Activated CD4-positive, alpha-beta memory T cell treated with anti-CD3 and anti-CD28 coated beads, Interleukin-2, amount 10 ng/mL, durations not matched to agents 7 days and 5 days (primary cell): ENCODE results near the gene POU2F2. TPM values are rescaled to one million over a fixed set of nuclear protein-coding genes. Genes with fewer than 3 reads are reported as not detected.

Source experiments
- CTCF ChIA-PET: fragments of 350-600 bp; sonication (Branson Sonifier 250); formaldehyde crosslinking; loops from one replicate; lab custom pipeline; 2021; ENCODE audit warnings: antibody characterized with exemption, inconsistent platforms; lab: Charles Lee
- POLR2A ChIA-PET: fragments of 350-600 bp; sonication (Branson Sonifier 250); formaldehyde crosslinking; loops from one replicate; lab custom pipeline; 2021; ENCODE audit warnings: antibody characterized with exemption; lab: Charles Lee
- DNase-seq: peaks from one replicate; pipeline ENCODE4 v3.0.0-alpha.2; 2020
- H3K27ac Mint-ChIP-seq: one replicate; pipeline ENCODE4 v1.8.0; 2021; ENCODE audit warnings: mild to moderate bottlenecking, mixed read lengths
- H3K27me3 Mint-ChIP-seq: one replicate; pipeline ENCODE4 v1.8.0; 2021; ENCODE audit warnings: mixed read lengths
- H3K36me3 Mint-ChIP-seq: one replicate; pipeline ENCODE4 v1.8.0; 2021; ENCODE audit warnings: low read depth, mixed read lengths
- H3K4me1 Mint-ChIP-seq: one replicate; pipeline ENCODE4 v1.8.0; 2021; ENCODE audit warnings: mixed read lengths
- H3K4me3 Mint-ChIP-seq: one replicate; pipeline ENCODE4 v1.8.0; 2021; ENCODE audit warnings: mild to moderate bottlenecking, mixed read lengths
- H3K9me3 Mint-ChIP-seq: one replicate; pipeline ENCODE4 v1.8.0; 2021; ENCODE audit warnings: mixed read lengths
- total RNA-seq, 2 experiments: library from RNA; stranded (reverse); gene quantifications; one replicate each; pipeline ENCODE4 v1.2.3, GENCODE V29; 2021

POU2F2 gene
- total RNA-seq, 2 experiments from 2014 or later, result 31.3 to 35.8 TPM

GRCh38 chr19:42068756-42069571 lies 63.3 kb downstream of the POU2F2 start:
- POLR2A ChIA-PET, result interaction anchor here (1.1 kb wide), 1 partner anchor 205 kb away, joined by 4 read pairs; no protein-coding TSS in a partner anchor
- Mint-ChIP-seq H3K36me3 (no peaks in the 10 kb centered on the region), H3K4me1 (no peaks in the 10 kb centered on the region), H3K9me3 (no peaks in the 10 kb centered on the region), H3K27me3 (peaks cover 7% of the 10 kb centered on the region), H3K27ac (no peak overlapping the region), H3K4me3 (no peak overlapping the region)
- no peak for DNase-seq
- CTCF ChIA-PET, result no interaction called here

- Mint-ChIP-seq H3K4me1 (no peaks in the 10 kb centered on the region), H3K9me3 (no peaks in the 10 kb centered on the region), H3K27ac (no peak overlapping the region), H3K27me3 (peaks cover 7% of the 10 kb centered on the region), H3K36me3 (no peaks in the 10 kb centered on the region), H3K4me3 (no peak overlapping the region)
- CTCF ChIA-PET, result no interaction called here
- POLR2A ChIA-PET, result interaction anchor here (1.1 kb wide), 1 partner anchor 205 kb away, joined by 4 read pairs; no protein-coding TSS in a partner anchor
- DNase-seq, result no peak
These were observed 63.9 kb downstream of the POU2F2 start for GRCh38 chr19:42068361-42068755.

- CTCF ChIA-PET, result interaction anchor here (0.6 kb wide), 1 partner anchor 277 kb away, joined by 3 read pairs; no protein-coding TSS in a partner anchor
- no peak for DNase-seq
- Mint-ChIP-seq H3K4me3 (no peak overlapping the region), H3K36me3 (no peaks in the 10 kb centered on the region), H3K9me3 (no peaks in the 10 kb centered on the region), H3K27me3 (peaks cover 7% of the 10 kb centered on the region), H3K4me1 (no peaks in the 10 kb centered on the region), H3K27ac (no peak overlapping the region)
- POLR2A ChIA-PET, result interaction anchor here (1.0 to 1.1 kb wide), 2 partner anchors 9 to 175 kb away, joined by 3 to 5 read pairs; partner anchors contain the start of genes GSK3A and ZNF574
These were observed 64.8 kb downstream of the POU2F2 start for GRCh38 chr19:42067315-42067888.

GRCh38 chr19:42066075-42066754 lies 66.0 kb downstream of the POU2F2 start:
- Mint-ChIP-seq H3K4me1 (no peaks in the 10 kb centered on the region), H3K27me3 (peaks cover 4% of the 10 kb centered on the region), H3K36me3 (no peaks in the 10 kb centered on the region), H3K9me3 (no peaks in the 10 kb centered on the region), H3K4me3 (no peak overlapping the region), H3K27ac (no peak overlapping the region)
- peak; percentile 45 for DNase-seq
- POLR2A ChIA-PET, result interaction anchor here (1.0 to 1.2 kb wide), 3 partner anchors 11 to 176 kb away, joined by 3 to 5 read pairs (median 3); partner anchors contain the start of genes GSK3A and ZNF574
- CTCF ChIA-PET, result no interaction called here

- CTCF ChIA-PET, result no interaction called here
- Mint-ChIP-seq H3K27me3 (peaks cover 2% of the 10 kb centered on the region), H3K27ac (no peak overlapping the region), H3K4me3 (no peak overlapping the region), H3K36me3 (no peaks in the 10 kb centered on the region), H3K4me1 (no peaks in the 10 kb centered on the region), H3K9me3 (no peaks in the 10 kb centered on the region)
- POLR2A ChIA-PET, result interaction anchor here (1.2 kb wide), 1 partner anchor 16 kb away, joined by 3 read pairs; no protein-coding TSS in a partner anchor
- DNase-seq, result no peak
These were observed 66.7 kb downstream of the POU2F2 start for GRCh38 chr19:42065511-42065910.

- Mint-ChIP-seq H3K36me3 (no peaks in the 10 kb centered on the region), H3K4me3 (no peak overlapping the region), H3K4me1 (no peaks in the 10 kb centered on the region), H3K27ac (no peak overlapping the region), H3K27me3 (no peaks in the 10 kb centered on the region), H3K9me3 (no peaks in the 10 kb centered on the region)
- no peak for DNase-seq
- POLR2A ChIA-PET, result interaction anchor here (1.2 kb wide), 1 partner anchor 16 kb away, joined by 3 read pairs; no protein-coding TSS in a partner anchor
- CTCF ChIA-PET, result no interaction called here
These were observed 67.2 kb downstream of the POU2F2 start for GRCh38 chr19:42065051-42065450.

GRCh38 chr19:42064432-42064831 lies 67.8 kb downstream of the POU2F2 start:
- ChIA-PET CTCF (no interaction called here), POLR2A (no interaction called here)
- Mint-ChIP-seq H3K36me3 (no peaks in the 10 kb centered on the region), H3K9me3 (no peaks in the 10 kb centered on the region), H3K27me3 (peaks cover 4% of the 10 kb centered on the region), H3K4me1 (no peaks in the 10 kb centered on the region), H3K27ac (no peak overlapping the region), H3K4me3 (no peak overlapping the region)
- DNase-seq, result no peak

- no peaks in the 10 kb centered on the region for H3K9me3 Mint-ChIP-seq
- H3K27ac Mint-ChIP-seq, result no peak overlapping the region
- CTCF ChIA-PET, result no interaction called here
- no peak for DNase-seq
- H3K27me3 Mint-ChIP-seq, result peaks cover 4% of the 10 kb centered on the region
- POLR2A ChIA-PET, result no interaction called here
- H3K4me1 Mint-ChIP-seq, result no peaks in the 10 kb centered on the region
- H3K4me3 Mint-ChIP-seq, result no peak overlapping the region
- H3K36me3 Mint-ChIP-seq, result no peaks in the 10 kb centered on the region
These were observed 69.9 kb downstream of the POU2F2 start for GRCh38 chr19:42062381-42062780.

GRCh38 chr19:42060117-42060516 lies 72.1 kb downstream of the POU2F2 start:
- POLR2A ChIA-PET, result interaction anchor here (1.0 kb wide), 1 partner anchor 9 kb away, joined by 3 read pairs; no protein-coding TSS in a partner anchor
- Mint-ChIP-seq H3K27ac (no peak overlapping the region), H3K4me3 (no peak overlapping the region), H3K36me3 (no peaks in the 10 kb centered on the region), H3K9me3 (no peaks in the 10 kb centered on the region), H3K27me3 (peaks cover 4% of the 10 kb centered on the region), H3K4me1 (no peaks in the 10 kb centered on the region)
- no peak for DNase-seq
- CTCF ChIA-PET, result interaction anchor here (0.7 kb wide), 1 partner anchor 116 kb away, joined by 3 read pairs; no protein-coding TSS in a partner anchor

GRCh38 chr19:42059196-42059595 lies 73.0 kb downstream of the POU2F2 start:
- Mint-ChIP-seq H3K4me3 (no peak overlapping the region), H3K27me3 (peaks cover 4% of the 10 kb centered on the region), H3K4me1 (no peaks in the 10 kb centered on the region), H3K27ac (no peak overlapping the region), H3K9me3 (no peaks in the 10 kb centered on the region), H3K36me3 (no peaks in the 10 kb centered on the region)
- DNase-seq, result no peak
- POLR2A ChIA-PET, result no interaction called here
- CTCF ChIA-PET, result interaction anchor here (0.6 kb wide), 1 partner anchor 24 kb away, joined by 3 read pairs; no protein-coding TSS in a partner anchor

- no peak overlapping the region for H3K27ac Mint-ChIP-seq
- ChIA-PET POLR2A (no interaction called here), CTCF (no interaction called here)
These were observed 74.4 kb downstream of the POU2F2 start for GRCh38 chr19:42057846-42058245.

GRCh38 chr19:42054205-42054604 lies 78.0 kb downstream of the POU2F2 start:
- CTCF ChIA-PET, result interaction anchor here (0.6 to 6.0 kb wide), 2 partner anchors 19 to 102 kb away, joined by 3 to 32 read pairs; no protein-coding TSS in a partner anchor

More at GRCh38 chr19:42057846-42058245, 74.4 kb downstream of the POU2F2 start:
- Mint-ChIP-seq H3K27me3 (peaks cover 4% of the 10 kb centered on the region), H3K9me3 (no peaks in the 10 kb centered on the region), H3K36me3 (no peaks in the 10 kb centered on the region), H3K4me1 (no peaks in the 10 kb centered on the region), H3K4me3 (no peak overlapping the region)
- no peak for DNase-seq

More at GRCh38 chr19:42054205-42054604, 78.0 kb downstream of the POU2F2 start:
- Mint-ChIP-seq H3K9me3 (no peaks in the 10 kb centered on the region), H3K4me3 (no peak overlapping the region), H3K36me3 (no peaks in the 10 kb centered on the region), H3K27ac (no peak overlapping the region), H3K4me1 (peaks cover 14% of the 10 kb centered on the region), H3K27me3 (no peaks in the 10 kb centered on the region)
- POLR2A ChIA-PET, result no interaction called here
- DNase-seq, result no peak
